H9 (cell line): ENCODE measurements around the gene SRRM3. TPM values are rescaled to one million over a fixed set of nuclear protein-coding genes. Genes with fewer than 3 reads are reported as not detected.

Experiments
- DNase-seq: peaks from one replicate; pipeline ENCODE4 v3.0.0-alpha.2; 2017
- H2AFZ ChIP-seq: one replicate; pipeline ENCODE4 v1.6.1; 2013; ENCODE audit warnings: mild to moderate bottlenecking, low read length, control low read depth, moderate library complexity
- H2AK5ac ChIP-seq: 2 replicates; pipeline ENCODE4 v1.6.1; 2013; ENCODE audit warnings: low read length, control low read depth, mixed read lengths; ENCODE audit not compliant: insufficient read length
- H2BK120ac ChIP-seq: one replicate; pipeline ENCODE4 v1.6.1; 2013; ENCODE audit warnings: low read depth, mild to moderate bottlenecking, low read length, control low read depth, inconsistent platforms; ENCODE audit not compliant: poor library complexity, severe bottlenecking
- H2BK12ac ChIP-seq: 2 replicates; pipeline ENCODE4 v1.6.1; 2013; ENCODE audit warnings: low read length, control low read depth, mixed read lengths, low read depth; ENCODE audit not compliant: insufficient read length
- H2BK15ac ChIP-seq: 2 replicates; pipeline ENCODE4 v1.6.1; 2013; ENCODE audit warnings: low read depth, low read length, control low read depth
- H2BK20ac ChIP-seq: one replicate; pipeline ENCODE4 v1.6.1; 2013; ENCODE audit warnings: low read depth, mild to moderate bottlenecking, low read length, control low read depth, inconsistent platforms; ENCODE audit not compliant: poor library complexity, severe bottlenecking
- H2BK5ac ChIP-seq: 2 replicates; pipeline ENCODE4 v1.6.1; 2013; ENCODE audit warnings: low read length, control low read depth, mixed read lengths; ENCODE audit not compliant: insufficient read length
- H3K14ac ChIP-seq: 2 replicates; pipeline ENCODE4 v1.6.1; 2013; ENCODE audit warnings: low read length, control low read depth; ENCODE audit not compliant: insufficient read depth
- H3K18ac ChIP-seq: 2 replicates; pipeline ENCODE4 v1.6.1; 2013; ENCODE audit warnings: low read depth, mild to moderate bottlenecking, mixed read lengths, low read length, control low read depth; ENCODE audit not compliant: insufficient read length
- H3K23ac ChIP-seq: 2 replicates; pipeline ENCODE4 v1.6.1; 2013; ENCODE audit warnings: low read length, control low read depth, mixed read lengths, low read depth; ENCODE audit not compliant: insufficient read length
- H3K23me2 ChIP-seq: 2 replicates; pipeline ENCODE4 v1.6.1; 2013; ENCODE audit warnings: low read depth, mild to moderate bottlenecking, mixed read lengths, low read length, control low read depth; ENCODE audit not compliant: insufficient read length, poor library complexity, severe bottlenecking
- H3K27ac ChIP-seq: 2 replicates; pipeline ENCODE4 v1.5.1; 2013; ENCODE audit warnings: low read length, control low read depth, mixed read lengths, low read depth; ENCODE audit not compliant: insufficient read length
- H3K27me3 ChIP-seq: 2 replicates; pipeline ENCODE4 v1.6.1; 2013; ENCODE audit warnings: low read length, control low read depth, inconsistent platforms; ENCODE audit not compliant: insufficient read depth
- H3K4ac ChIP-seq: 2 replicates; pipeline ENCODE4 v1.6.1; 2013; ENCODE audit warnings: low read depth, mild to moderate bottlenecking, control low read depth, inconsistent platforms, low read length, moderate library complexity
- H3K4me1 ChIP-seq: 2 replicates; pipeline ENCODE4 v1.6.1; 2013; ENCODE audit warnings: low read length, control low read depth, inconsistent platforms; ENCODE audit not compliant: insufficient read depth
- H3K4me2 ChIP-seq: 2 replicates; pipeline ENCODE4 v1.6.1; 2013; ENCODE audit warnings: low read length, control low read depth, mixed read lengths; ENCODE audit not compliant: insufficient read length, insufficient read depth
- H3K56ac ChIP-seq: 2 replicates; pipeline ENCODE4 v1.6.1; 2013; ENCODE audit warnings: low read depth, mild to moderate bottlenecking, mixed read lengths, low read length, control low read depth; ENCODE audit not compliant: insufficient read length
- H3K79me1 ChIP-seq: 2 replicates; pipeline ENCODE4 v1.6.1; 2013; ENCODE audit warnings: low read depth, mild to moderate bottlenecking, moderate library complexity, low read length, control low read depth, inconsistent platforms; ENCODE audit not compliant: insufficient read depth, poor library complexity, severe bottlenecking
- H3K79me2 ChIP-seq: 2 replicates; pipeline ENCODE4 v1.6.1; 2013; ENCODE audit warnings: low read length, control low read depth, inconsistent platforms; ENCODE audit not compliant: insufficient read depth
- H3K9ac ChIP-seq: 2 replicates; pipeline ENCODE4 v1.6.1; 2013; ENCODE audit warnings: low read length, control low read depth, mixed read lengths; ENCODE audit not compliant: insufficient read length; ENCODE audit errors: extremely low read depth
- H3K9me3 ChIP-seq: one replicate; pipeline ENCODE4 v1.6.1; 2013; ENCODE audit warnings: low read depth, low read length, inconsistent platforms; ENCODE audit not compliant: control insufficient read depth
- H3T11ph ChIP-seq: one replicate; pipeline ENCODE4 v1.6.1; 2013; ENCODE audit warnings: mild to moderate bottlenecking, low read length, control low read depth, inconsistent platforms
- H4K20me1 ChIP-seq: one replicate; pipeline ENCODE4 v1.6.1; 2013; ENCODE audit not compliant: control insufficient read depth, insufficient read length, insufficient read depth
- H4K5ac ChIP-seq: 2 replicates; pipeline ENCODE4 v1.6.1; 2013; ENCODE audit warnings: low read depth, mild to moderate bottlenecking, mixed read lengths, low read length, control low read depth; ENCODE audit not compliant: insufficient read length
- H4K8ac ChIP-seq: replicated peaks from 2 replicates; pipeline ENCODE4 v1.6.1; 2013; ENCODE audit warnings: low read length, control low read depth, mixed read lengths, low read depth; ENCODE audit not compliant: insufficient read length
- H4K91ac ChIP-seq: 2 replicates; pipeline ENCODE4 v1.6.1; 2013; ENCODE audit warnings: low read depth, mild to moderate bottlenecking, moderate library complexity, mixed read lengths, low read length, control low read depth; ENCODE audit not compliant: insufficient read length
- H3K27ac Mint-ChIP-seq, 3 experiments: 2 replicates in 2 of 3; 3 replicates in 1 of 3; pipeline ENCODE4 v1.8.0; 2020 to 2021; ENCODE audit warnings: mixed read lengths in 3 of 3, mild to moderate bottlenecking in 1 of 3, moderate library complexity in 1 of 3
- H3K27me3 Mint-ChIP-seq: 2 replicates; pipeline ENCODE4 v1.8.0; 2021; ENCODE audit warnings: low read depth, mild to moderate bottlenecking, moderate library complexity, mixed read lengths
- H3K36me3 Mint-ChIP-seq, 3 experiments: 2 replicates in 2 of 3; 3 replicates in 1 of 3; pipeline ENCODE4 v1.8.0; 2020 to 2021; ENCODE audit warnings: low read depth in 3 of 3, mixed read lengths in 3 of 3; ENCODE audit not compliant: insufficient read depth in 1 of 3
- H3K4me1 Mint-ChIP-seq, 2 experiments: 2 replicates each; pipeline ENCODE4 v1.8.0; 2020; ENCODE audit warnings: mixed read lengths in 2 of 2
- H3K4me3 Mint-ChIP-seq, 2 experiments: 2 replicates in 1 of 2; 3 replicates in 1 of 2; pipeline ENCODE4 v1.8.0; 2020 to 2021; ENCODE audit warnings: mild to moderate bottlenecking in 2 of 2, mixed read lengths in 2 of 2, moderate library complexity in 1 of 2
- H3K9me3 Mint-ChIP-seq, 2 experiments: 2 replicates in 1 of 2; 3 replicates in 1 of 2; pipeline ENCODE4 v1.8.0; 2020; ENCODE audit warnings: mild to moderate bottlenecking in 2 of 2, mixed read lengths in 2 of 2, moderate library complexity in 1 of 2
- CTCF ChIP-seq: fragments of 200-600 bp; sonication (generic); conservative IDR thresholded peaks from 3 replicates; pipeline ENCODE4 v1.8.0; 2021; ENCODE audit warnings: antibody characterized with exemption, mild to moderate bottlenecking
- WGBS: extraction: QIAGEN DNeasy Blood & Tissue Kit; methylation state at CpG from one replicate; pipeline ENCODE4 v1.1.7; 2013; ENCODE audit warnings: missing lambda C conversion rate, low lambda C conversion rate, mixed read lengths; ENCODE audit not compliant: insufficient read length; ENCODE audit errors: extremely low coverage; 5-methylcytosine and 5-hydroxymethylcytosine counted together
- total RNA-seq: library from RNA; stranded (reverse); gene quantifications from 2 replicates; pipeline ENCODE4 v1.2.1, GENCODE V29; 2021

SRRM3 gene
- total RNA-seq, 1 experiment from 2014 or later, result 11.0 TPM

- DNase-seq, result no peak
These were observed 125.9 kb downstream of the SRRM3 start for GRCh38 chr7:76327610-76328009.

More at GRCh38 chr7:76327610-76328009, 125.9 kb downstream of the SRRM3 start:
- H3K23ac ChIP-seq, result no peak overlapping the region
- no peak overlapping the region for H2AFZ ChIP-seq
- Mint-ChIP-seq H3K4me1 (peaks cover 3 to 5% of the 10 kb centered on the region in 2 experiments; a peak in 2 of 4 replicates), H3K27ac (peak overlapping the region in 1 of 3 experiments; percentile 17; a peak in 2 of 7 replicates), H3K9me3 (no peaks in the 10 kb centered on the region), H3K4me3 (no peak overlapping the region), H3K36me3 (peaks cover 45 to 80% (median 63%) of the 10 kb centered on the region in 3 experiments; a peak in 6 of 7 replicates), H3K27me3 (no peaks in the 10 kb centered on the region)
- no peak overlapping the region for H3T11ph ChIP-seq
- H4K20me1 ChIP-seq, result no peaks in the 10 kb centered on the region
- no peak overlapping the region for H3K9ac ChIP-seq
- no peak overlapping the region for H3K27ac ChIP-seq
- H2BK12ac ChIP-seq, result no peak overlapping the region
- no peak overlapping the region for H3K18ac ChIP-seq
- no peak for TF ChIP-seq CTCF
- H3K4ac ChIP-seq, result no peak overlapping the region
- H4K5ac ChIP-seq, result no peak overlapping the region
- no peak overlapping the region for H2BK5ac ChIP-seq
- H3K4me2 ChIP-seq, result no peak overlapping the region
- H2AK5ac ChIP-seq, result no peak overlapping the region
- no peak overlapping the region for H3K56ac ChIP-seq
- H3K23me2 ChIP-seq, result no peaks in the 10 kb centered on the region
- no peaks in the 10 kb centered on the region for H3K4me1 ChIP-seq
- no peak overlapping the region for H4K8ac ChIP-seq
- H2BK120ac ChIP-seq, result no peak overlapping the region
- H2BK15ac ChIP-seq, result no peak overlapping the region
- WGBS, result no CpG with 5 or more reads among the region's 7 CpGs
- H2BK20ac ChIP-seq, result no peak overlapping the region
- H3K79me1 ChIP-seq, result peaks cover 7% of the 10 kb centered on the region
- H3K27me3 ChIP-seq, result no peaks in the 10 kb centered on the region
- peaks cover 22% of the 10 kb centered on the region; the same call in 1 of the 2 replicates for H3K79me2 ChIP-seq
- no peaks in the 10 kb centered on the region for H3K9me3 ChIP-seq
- no peak overlapping the region for H4K91ac ChIP-seq
- H3K14ac ChIP-seq, result no peak overlapping the region
